Fibroblast of lung (primary cell): Measurements from ENCODE around the gene VSIG10L. TPM values are rescaled to one million over a fixed set of nuclear protein-coding genes. Genes with fewer than 3 reads are reported as not detected.

Source experiments
- DNase-seq, 2 donors: peaks; one replicate each; pipeline versions ENCODE4 v3.0.0 to v3.0.0-alpha.2; 2010; ENCODE audit warnings: low read depth in 2 of 2
- H2AFZ ChIP-seq: 2 replicates; pipeline ENCODE4 v1.5.1; 2012; ENCODE audit warnings: low read length, control low read depth, inconsistent platforms
- H3K27ac ChIP-seq: 2 replicates; pipeline ENCODE4 v1.5.1; 2011; ENCODE audit warnings: low read length, control low read depth; ENCODE audit not compliant: insufficient read depth
- H3K27me3 ChIP-seq: 2 replicates; pipeline ENCODE4 v1.5.1; 2011; ENCODE audit warnings: mild to moderate bottlenecking, low read length; ENCODE audit not compliant: control insufficient read depth, insufficient read depth
- H3K36me3 ChIP-seq: 2 replicates; pipeline ENCODE4 v1.5.1; 2011; ENCODE audit warnings: low read length; ENCODE audit not compliant: control insufficient read depth, insufficient read depth
- H3K4me1 ChIP-seq: 2 replicates; pipeline ENCODE4 v1.5.1; 2011; ENCODE audit warnings: low read length; ENCODE audit not compliant: control insufficient read depth, insufficient read depth; ENCODE audit errors: extremely low read depth
- H3K4me2 ChIP-seq: 2 replicates; pipeline ENCODE4 v1.5.1; 2011; ENCODE audit warnings: low read length, control low read depth; ENCODE audit not compliant: insufficient read depth; ENCODE audit errors: extremely low read depth
- H3K4me3 ChIP-seq, 4 experiments: fragments of 200-600 bp in 1 of 4; sonication (generic) in 1 of 4; replicated peaks in 1 of 4; 2 replicates each; pipeline ENCODE4 v1.5.1; 2011 to 2016; ENCODE audit warnings: low read length in 4 of 4, low read depth in 3 of 4, mild to moderate bottlenecking in 3 of 4, control low read depth in 2 of 4, inconsistent platforms in 1 of 4, mixed read lengths in 1 of 4; ENCODE audit not compliant: insufficient read depth in 1 of 4; ENCODE audit errors: control extremely low read depth in 1 of 4
- H3K79me2 ChIP-seq: 2 replicates; pipeline ENCODE4 v1.5.1; 2012; ENCODE audit warnings: mild to moderate bottlenecking, low read length, inconsistent platforms; ENCODE audit not compliant: control insufficient read depth, insufficient read depth
- H3K9ac ChIP-seq: 2 replicates; pipeline ENCODE4 v1.5.1; 2011; ENCODE audit warnings: mild to moderate bottlenecking, low read length, control low read depth; ENCODE audit not compliant: insufficient read depth
- H3K9me3 ChIP-seq: 2 replicates; pipeline ENCODE4 v1.5.1; 2012; ENCODE audit warnings: low read depth, low read length; ENCODE audit not compliant: control insufficient read depth, insufficient read depth
- H4K20me1 ChIP-seq: 2 replicates; pipeline ENCODE4 v1.5.1; 2011; ENCODE audit warnings: low read length; ENCODE audit not compliant: control insufficient read depth, insufficient read depth; ENCODE audit errors: extremely low read depth
- EZH2 ChIP-seq: IDR thresholded peaks from 2 replicates; pipeline ENCODE4 v1.5.1; 2012; ENCODE audit warnings: low read length, control low read depth, mild to moderate bottlenecking; ENCODE audit errors: missing control alignments
- polyA plus RNA-seq, 2 donors: library from polyadenylated mRNA; depleted of rRNA in 1 of 2; stranded (reverse) in 1 of 2; unstranded in 1 of 2; fragments of >200 nt; gene quantifications; 2 replicates each; pipeline ENCODE4 v1.2.1, GENCODE V29; 2011 to 2012; ENCODE audit warnings: missing spikeins in 1 of 2
- total RNA-seq: library from RNA; depleted of rRNA; stranded (reverse); fragments of >200 nt; gene quantifications from 2 replicates; pipeline ENCODE4 v1.2.1, GENCODE V29; 2014
- TF ChIP-seq, protein P1 (sequence below), 2 donors: IDR thresholded peaks in 1 of 2; conservative IDR thresholded peaks in 1 of 2; 1 replicate in 1 of 2; 2 replicates in 1 of 2; pipeline ENCODE4 v1.5.1; 2011 to 2012; ENCODE audit warnings: low read length in 2 of 2, control low read depth in 1 of 2, inconsistent platforms in 1 of 2, low read depth in 1 of 2, mild to moderate bottlenecking in 1 of 2

The VSIG10L gene
- total and polyA plus RNA-seq, 2 donors (not counting 1 experiment from before 2014, with no cell fraction given), result 0.33 to 0.66 TPM

DNA sequence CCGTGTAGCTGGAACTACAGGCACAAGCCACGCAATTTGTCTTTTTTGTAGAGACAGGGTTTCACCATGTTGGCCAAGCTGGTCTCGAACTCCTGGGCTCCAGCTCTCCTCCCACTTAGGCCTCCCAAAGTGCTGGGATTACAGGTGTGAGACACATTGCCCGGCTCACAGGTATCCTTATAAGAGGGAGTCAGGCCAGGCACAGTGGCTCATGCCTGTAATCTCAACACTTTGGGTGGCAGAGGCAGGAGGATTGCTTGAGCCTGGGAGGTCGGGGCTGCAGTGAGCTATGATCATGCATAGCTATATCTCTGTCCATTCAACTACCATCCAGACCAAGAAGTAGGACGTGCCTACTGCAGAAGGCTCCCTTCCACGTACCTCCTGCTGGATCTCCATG, 40.7 kb downstream of the VSIG10L start:
- TF ChIP-seq, protein P1, sequence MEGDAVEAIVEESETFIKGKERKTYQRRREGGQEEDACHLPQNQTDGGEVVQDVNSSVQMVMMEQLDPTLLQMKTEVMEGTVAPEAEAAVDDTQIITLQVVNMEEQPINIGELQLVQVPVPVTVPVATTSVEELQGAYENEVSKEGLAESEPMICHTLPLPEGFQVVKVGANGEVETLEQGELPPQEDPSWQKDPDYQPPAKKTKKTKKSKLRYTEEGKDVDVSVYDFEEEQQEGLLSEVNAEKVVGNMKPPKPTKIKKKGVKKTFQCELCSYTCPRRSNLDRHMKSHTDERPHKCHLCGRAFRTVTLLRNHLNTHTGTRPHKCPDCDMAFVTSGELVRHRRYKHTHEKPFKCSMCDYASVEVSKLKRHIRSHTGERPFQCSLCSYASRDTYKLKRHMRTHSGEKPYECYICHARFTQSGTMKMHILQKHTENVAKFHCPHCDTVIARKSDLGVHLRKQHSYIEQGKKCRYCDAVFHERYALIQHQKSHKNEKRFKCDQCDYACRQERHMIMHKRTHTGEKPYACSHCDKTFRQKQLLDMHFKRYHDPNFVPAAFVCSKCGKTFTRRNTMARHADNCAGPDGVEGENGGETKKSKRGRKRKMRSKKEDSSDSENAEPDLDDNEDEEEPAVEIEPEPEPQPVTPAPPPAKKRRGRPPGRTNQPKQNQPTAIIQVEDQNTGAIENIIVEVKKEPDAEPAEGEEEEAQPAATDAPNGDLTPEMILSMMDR (conservative IDR thresholded peaks at IDR 0.05 in 1 of 2, IDR thresholded peaks at IDR 0.05 in 1 of 2; ENCODE audit: low read depth in 1 of 2, low read length in 2 of 2), result no peak
- no peak for TF ChIP-seq EZH2
- Histone ChIP-seq H2AFZ (no peak overlapping the region), H3K9ac (no peak overlapping the region), H3K9me3 (no peaks in the 10 kb centered on the region), H3K4me3 (no peak overlapping the region), H3K36me3 (no peaks in the 10 kb centered on the region), H4K20me1 (no peaks in the 10 kb centered on the region), H3K27me3 (no peaks in the 10 kb centered on the region), H3K4me2 (no peak overlapping the region), H3K27ac (no peak overlapping the region), H3K79me2 (no peaks in the 10 kb centered on the region), H3K4me1 (no peaks in the 10 kb centered on the region)
- no peak for DNase-seq

DNA sequence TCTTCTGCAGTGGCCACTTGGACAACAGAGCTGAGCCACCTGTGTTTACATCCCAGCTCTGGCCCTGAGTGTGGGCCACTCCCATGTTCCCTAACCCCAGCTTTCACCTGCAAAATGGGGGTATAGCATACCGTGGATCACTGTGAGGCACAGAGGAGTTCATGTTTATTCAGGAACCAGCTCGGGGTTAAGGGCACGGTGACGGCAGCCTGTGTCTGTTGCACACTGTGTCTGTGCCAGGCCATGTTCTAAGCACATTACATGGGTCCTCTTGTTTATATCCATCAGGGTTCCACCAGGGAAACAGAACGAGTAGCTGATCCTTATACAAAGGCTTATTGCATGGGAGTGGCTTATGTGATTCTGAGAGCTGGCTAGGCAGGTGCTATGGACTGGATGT, 44.5 kb downstream of the VSIG10L start:
- Histone ChIP-seq H3K9ac (no peak overlapping the region), H3K4me2 (no peak overlapping the region), H3K9me3 (no peaks in the 10 kb centered on the region), H3K79me2 (no peaks in the 10 kb centered on the region), H4K20me1 (no peaks in the 10 kb centered on the region), H3K4me3 (no peak overlapping the region), H3K36me3 (no peaks in the 10 kb centered on the region), H3K4me1 (no peaks in the 10 kb centered on the region), H3K27ac (no peak overlapping the region), H2AFZ (no peak overlapping the region), H3K27me3 (no peaks in the 10 kb centered on the region)
- no peak for TF ChIP-seq EZH2
- TF ChIP-seq, protein P1 (conservative IDR thresholded peaks at IDR 0.05 in 1 of 2, IDR thresholded peaks at IDR 0.05 in 1 of 2; ENCODE audit: low read depth in 1 of 2, low read length in 2 of 2), result no peak
- DNase-seq, result no peak

DNA sequence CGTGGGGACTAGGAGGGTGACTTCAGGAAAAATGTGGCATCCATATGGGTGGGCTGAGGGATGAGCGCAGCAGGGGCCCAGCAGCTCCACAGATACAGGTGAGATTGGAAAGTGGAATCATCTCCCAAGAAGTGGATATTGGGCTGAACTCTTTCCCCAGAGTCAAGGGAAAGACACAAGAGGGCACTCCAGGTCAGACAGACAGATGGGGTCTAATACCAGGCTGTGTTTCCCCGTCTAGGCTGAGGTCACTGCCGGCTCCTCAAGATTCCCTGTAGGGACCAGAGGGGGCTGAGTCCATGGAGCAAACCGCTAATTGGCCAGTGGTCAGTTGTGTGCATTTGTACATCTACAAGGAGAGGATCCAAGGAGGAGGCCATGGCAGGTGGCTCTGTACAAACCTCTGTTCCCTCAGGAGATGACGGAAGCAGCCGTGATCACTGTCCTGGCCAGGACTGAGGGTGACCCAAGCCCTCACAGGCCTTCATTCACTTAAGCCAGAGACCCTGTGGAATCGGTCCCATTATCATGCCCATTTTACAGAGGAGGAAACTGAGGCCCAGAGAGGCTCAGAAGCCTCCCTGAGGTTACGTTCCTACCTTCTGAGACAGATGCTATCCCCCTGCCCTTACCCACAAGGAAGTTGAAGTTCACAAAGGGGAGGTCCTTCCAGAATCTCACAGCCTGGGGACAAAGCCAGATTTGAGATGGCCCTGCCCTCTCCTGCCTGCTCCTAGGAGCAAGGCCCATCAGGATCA, 45.4 kb downstream of the VSIG10L start:
- H4K20me1 ChIP-seq, result no peaks in the 10 kb centered on the region
- H3K4me2 ChIP-seq, result no peak overlapping the region
- no peak overlapping the region for H2AFZ ChIP-seq
- TF ChIP-seq EZH2, result no peak
- TF ChIP-seq, protein P1 (conservative IDR thresholded peaks at IDR 0.05 in 1 of 2, IDR thresholded peaks at IDR 0.05 in 1 of 2; ENCODE audit: low read depth in 1 of 2, low read length in 2 of 2), result no peak
- DNase-seq, result no peak
- H3K9me3 ChIP-seq, result no peaks in the 10 kb centered on the region
- H3K79me2 ChIP-seq, result no peaks in the 10 kb centered on the region
- no peak overlapping the region for H3K4me3 ChIP-seq
- H3K4me1 ChIP-seq, result no peaks in the 10 kb centered on the region
- H3K27ac ChIP-seq, result no peak overlapping the region
- no peak overlapping the region for H3K9ac ChIP-seq
- no peaks in the 10 kb centered on the region for H3K27me3 ChIP-seq
- no peaks in the 10 kb centered on the region for H3K36me3 ChIP-seq
